NCI-H524 treated with DMSO at 0.1 percent for 48 hours (cell line): ENCODE results near the gene ALDH1A2.

Experiments used
- DNase-seq: peaks from one replicate; lab custom pipeline; 2025; lab: John Stamatoyannopoulos, UW

ALDH1A2 gene

DNA sequence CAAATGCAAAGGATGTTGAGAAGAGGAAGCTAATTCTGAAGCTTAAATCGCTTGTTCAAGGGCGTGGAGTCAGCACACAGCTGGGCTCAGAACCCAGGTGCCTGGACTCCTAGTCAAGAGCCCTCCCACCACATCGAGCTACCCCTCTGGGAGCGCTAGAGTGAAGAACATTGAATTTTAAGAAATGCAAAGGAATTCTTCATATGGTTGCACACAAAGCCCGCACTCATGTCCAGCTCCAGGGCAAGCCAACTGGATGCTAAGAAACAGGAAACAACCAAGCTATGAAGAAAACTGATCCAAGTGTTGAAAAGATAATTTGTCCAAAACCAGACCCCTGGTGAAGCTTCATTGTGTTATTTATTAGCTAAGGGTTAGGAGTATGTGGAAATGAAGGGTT lies 122.3 kb downstream of the ALDH1A2 start:
- DNase-seq = no peak

DNA sequence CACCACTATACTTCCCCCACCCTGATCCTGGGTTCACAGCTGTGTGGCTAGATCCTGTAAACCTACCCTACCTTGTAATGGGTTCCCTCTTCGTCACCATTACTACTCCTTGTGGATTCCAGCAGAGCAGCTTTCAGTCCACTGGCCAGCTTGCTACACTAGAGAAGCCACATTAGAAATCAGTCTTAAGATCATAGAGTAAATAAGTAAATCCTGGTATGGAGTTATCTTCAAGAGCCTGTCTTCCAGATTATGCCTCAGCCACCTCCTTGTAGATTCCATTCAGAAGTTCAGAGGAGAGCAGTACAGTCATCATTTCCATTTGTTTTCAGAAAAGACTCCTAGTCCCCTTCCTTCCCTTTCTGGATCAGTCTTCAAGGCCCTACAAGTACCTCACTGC lies 123.7 kb downstream of the ALDH1A2 start:
- no peak for DNase-seq

GRCh38 chr15:57932348-57932747 lies 133.2 kb downstream of the ALDH1A2 start:
- DNase-seq = no peak

- no peak for DNase-seq
These were observed 133.9 kb downstream of the ALDH1A2 start for GRCh38 chr15:57931570-57931969.

GRCh38 chr15:57927091-57927631 lies 138.3 kb downstream of the ALDH1A2 start:
- DNase-seq = no peak

DNA sequence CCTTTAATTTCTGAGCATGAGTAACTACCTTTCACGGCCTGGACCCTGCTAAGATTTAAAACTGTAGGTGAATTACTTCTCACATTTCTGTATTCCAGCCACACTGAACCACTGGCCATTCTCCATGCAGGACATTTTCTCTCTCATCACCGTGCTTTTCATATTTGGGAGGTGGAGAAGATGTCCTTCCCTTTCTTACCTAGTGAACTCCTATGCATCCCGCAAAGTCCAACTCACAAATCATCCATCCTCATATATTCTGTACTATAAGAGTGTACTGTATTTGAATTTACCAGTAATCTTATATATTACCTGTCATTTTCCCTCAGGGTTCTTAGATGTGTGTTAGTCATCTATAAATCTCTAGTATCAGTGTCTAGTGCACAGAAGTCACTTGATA lies 139.9 kb downstream of the ALDH1A2 start:
- no peak for DNase-seq

DNA sequence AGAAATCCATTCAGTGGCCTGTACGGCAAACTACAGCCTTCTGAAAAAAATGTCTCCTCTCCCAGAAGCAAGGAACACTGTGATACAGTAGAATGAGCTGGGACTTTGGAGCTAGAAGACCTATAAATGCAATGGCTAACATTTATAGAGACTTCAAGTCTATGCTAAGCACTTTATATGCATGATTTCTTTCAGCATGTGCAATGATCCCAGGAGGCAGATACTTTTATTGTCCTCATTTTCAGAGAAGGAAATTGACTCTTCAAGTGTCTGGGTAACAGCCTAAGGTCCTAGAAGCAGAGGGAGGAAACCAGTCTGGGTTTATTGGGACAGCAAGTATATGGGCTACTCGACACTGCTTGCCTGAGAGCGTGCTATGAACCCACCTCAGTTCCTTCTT lies 140.9 kb downstream of the ALDH1A2 start:
- no peak for DNase-seq

DNA sequence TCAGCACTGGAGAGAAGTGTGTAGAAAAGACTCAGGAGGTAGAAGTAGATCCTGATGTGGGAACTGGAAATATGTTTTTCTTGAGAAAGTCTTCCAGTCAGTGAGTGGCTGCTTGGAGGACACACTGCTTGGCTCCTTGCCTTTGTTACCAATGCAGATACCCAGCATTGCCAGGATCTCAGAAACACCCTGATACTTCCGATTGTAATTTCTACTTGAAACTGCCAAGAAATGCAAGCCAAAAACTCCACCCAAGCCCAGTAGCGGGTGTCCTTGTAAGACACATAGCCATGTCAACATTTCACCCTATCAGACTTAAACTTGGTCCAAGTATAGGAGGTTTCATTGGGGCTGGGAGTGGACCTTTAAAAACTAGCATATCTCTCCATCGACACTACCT lies 141.8 kb downstream of the ALDH1A2 start:
- DNase-seq = no peak

GRCh38 chr15:57923306-57923705 lies 142.2 kb downstream of the ALDH1A2 start:
- no peak for DNase-seq

- no peak for DNase-seq
These were observed 142.7 kb downstream of the ALDH1A2 start for GRCh38 chr15:57922776-57923175.

GRCh38 chr15:57921371-57921770 lies 144.1 kb downstream of the ALDH1A2 start:
- no peak for DNase-seq

DNA sequence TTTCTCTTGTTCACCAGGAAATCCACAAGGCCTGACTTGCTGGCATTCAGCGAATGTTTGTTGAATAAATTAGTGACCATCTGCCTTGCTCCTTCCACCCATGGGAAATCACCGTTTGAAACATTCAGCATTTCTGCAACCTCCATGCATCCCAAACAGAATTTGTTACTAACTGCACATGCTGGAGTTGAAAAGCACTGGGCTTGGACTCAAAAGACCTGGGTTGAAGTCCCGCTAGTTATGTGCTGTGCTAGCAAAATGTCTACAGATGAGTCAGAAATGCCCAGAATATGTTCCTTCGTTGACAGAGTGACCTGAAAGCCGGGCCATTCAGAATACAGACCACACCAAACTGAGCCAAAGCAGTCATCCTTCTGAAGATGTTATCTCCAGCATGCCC lies 144.6 kb downstream of the ALDH1A2 start:
- no peak for DNase-seq

DNA sequence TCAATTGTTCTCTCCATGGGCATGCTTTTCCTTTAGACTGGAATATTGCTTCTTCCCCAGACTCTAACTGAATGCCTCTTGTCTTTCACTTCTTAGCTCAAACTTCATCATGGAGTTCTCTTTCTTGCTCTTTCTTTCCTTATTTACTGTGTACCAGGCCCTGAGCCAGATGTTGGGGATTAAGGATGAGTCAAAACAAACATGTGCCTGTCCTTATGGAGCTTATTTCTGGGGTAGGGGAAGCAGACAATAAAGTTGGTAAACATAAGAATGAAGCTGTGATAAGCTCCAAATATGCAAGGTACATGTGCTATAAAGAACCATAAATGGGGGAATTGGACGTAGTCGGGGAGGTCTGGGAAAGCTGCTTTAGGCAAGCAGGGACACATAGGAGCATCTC lies 145.8 kb downstream of the ALDH1A2 start:
- DNase-seq = no peak

- DNase-seq = no peak
These were observed 147.5 kb downstream of the ALDH1A2 start for GRCh38 chr15:57917998-57918397.

DNA sequence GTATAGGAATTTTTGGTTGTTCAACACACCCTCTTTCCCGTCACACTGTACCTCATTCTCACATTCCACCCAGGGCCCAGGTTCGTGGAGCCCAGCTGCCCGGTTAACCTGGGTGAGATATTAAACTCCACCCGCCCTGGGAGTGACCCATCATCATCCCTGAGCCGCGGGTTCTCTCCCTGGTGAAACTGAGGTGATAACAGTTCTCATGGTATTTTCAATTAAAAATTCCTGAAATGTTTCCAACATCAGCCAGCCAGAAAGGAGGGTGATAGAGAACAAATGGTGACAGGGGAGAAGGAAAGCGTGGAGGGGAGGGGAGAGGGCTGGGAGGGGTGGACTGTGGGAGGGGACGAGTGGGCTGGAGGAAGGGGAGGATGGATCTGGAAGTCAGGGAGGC lies 148.8 kb downstream of the ALDH1A2 start:
- no peak for DNase-seq

- DNase-seq = no peak
These were observed 149.5 kb downstream of the ALDH1A2 start for GRCh38 chr15:57915827-57916531.

- DNase-seq = no peak
These were observed 151.0 kb downstream of the ALDH1A2 start for GRCh38 chr15:57914350-57915055.

DNA sequence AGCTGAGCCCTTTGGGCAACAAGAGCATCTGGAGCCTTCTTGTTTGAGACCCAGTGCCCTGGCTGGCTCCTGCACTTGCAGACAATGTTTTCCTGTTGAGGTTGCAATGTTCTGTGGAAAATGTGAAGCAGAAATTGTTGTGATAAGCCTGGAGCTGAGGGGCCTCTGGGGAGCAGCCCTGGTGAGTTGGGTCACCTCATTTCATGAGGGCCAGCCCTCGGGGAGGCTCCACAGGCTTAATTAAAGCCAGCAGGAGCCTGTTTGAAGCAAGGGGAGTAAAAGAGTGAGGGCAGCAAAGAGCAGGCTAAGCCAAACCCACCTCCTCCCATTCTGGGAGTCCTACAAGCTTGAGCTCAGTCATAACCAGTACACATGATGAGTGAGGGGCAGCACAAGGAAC lies 154.3 kb downstream of the ALDH1A2 start:
- DNase-seq = no peak

DNA sequence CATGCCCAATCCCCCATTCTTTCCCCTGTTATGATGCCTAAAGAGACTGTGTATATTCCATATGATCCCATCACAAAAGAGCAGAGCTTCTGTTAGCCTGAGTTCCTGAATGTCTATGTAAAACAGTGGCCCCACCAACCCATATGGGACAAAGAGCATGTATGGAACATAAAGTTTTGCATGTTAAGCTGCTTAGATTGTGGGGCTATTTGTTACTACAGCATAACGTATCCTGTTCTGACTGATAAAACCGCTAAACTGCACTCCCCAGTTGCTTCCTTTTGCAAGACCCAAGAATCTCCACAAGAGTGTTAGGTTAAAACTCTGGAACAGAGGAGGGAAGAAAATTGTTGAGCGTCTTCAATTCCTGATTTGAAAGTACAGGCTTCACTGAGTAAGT lies 154.8 kb downstream of the ALDH1A2 start:
- no peak for DNase-seq

- no peak for DNase-seq
These were observed 156.1 kb downstream of the ALDH1A2 start for GRCh38 chr15:57909388-57909787.

GRCh38 chr15:57903626-57904025 lies 161.9 kb downstream of the ALDH1A2 start:
- no peak for DNase-seq
